Suppressor macrophage treated with lipopolysaccharide for 4 hours (primary cell): ENCODE data around the gene FTH1.

Experiments
- DNase-seq: peaks from one replicate; pipeline ENCODE4 v3.0.0-alpha.2; 2020

FTH1 gene

DNA sequence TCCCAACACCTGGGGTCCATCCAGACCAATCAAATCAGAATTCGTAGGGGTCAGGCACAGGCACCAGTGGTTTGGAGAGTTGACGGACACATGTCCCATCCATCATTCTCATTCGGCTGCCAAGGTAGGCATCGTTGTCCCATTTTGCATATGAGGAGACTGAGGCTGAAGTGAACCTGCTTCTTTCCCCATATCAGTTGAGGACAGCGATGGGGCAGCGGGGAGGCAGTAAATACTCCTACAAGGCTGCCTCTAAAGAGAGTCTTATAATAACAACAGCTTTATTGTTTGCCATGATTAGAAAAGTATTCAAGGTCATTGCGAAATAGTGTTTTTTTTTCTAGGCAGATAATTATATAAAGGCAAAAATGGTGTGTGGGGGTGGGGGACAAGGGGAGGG is 18.9 kb downstream of the FTH1 start:
- no peak for DNase-seq

DNA sequence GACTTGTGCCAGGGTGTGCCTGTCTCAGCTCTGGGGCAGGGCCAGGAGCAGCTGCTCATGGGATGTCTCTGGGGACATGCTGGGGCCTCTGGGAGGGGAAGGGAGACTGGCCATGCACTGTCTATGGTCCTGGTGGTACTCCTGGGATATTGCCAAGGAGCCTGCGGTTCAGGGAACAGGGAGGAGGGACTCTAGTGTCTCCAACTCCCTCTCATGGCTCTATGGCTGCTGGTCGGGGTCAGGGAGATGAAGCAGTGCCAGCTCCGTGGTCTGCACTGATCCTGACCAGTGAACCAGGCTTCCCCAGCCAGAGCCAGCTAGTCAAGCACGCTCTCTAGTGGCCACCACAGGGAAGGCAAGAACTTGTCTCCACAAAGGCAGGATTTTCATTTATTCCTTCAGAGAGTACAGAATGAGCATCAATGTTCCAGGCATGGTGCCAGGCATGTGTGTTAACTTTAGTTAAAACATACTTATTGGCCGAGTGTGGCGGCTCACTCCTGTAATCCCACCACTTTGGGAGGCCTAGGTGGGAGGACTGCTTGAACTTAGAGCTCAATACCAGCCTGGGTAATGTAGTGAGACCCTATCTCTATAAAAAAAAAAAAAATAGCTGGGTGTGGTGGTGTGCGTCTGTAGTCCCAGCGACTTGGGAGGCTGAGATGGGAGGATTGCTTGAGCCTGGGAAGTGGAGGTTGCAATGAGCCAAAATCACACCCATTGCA is 19.8 kb downstream of the FTH1 start:
- DNase-seq = peak; percentile 88

DNA sequence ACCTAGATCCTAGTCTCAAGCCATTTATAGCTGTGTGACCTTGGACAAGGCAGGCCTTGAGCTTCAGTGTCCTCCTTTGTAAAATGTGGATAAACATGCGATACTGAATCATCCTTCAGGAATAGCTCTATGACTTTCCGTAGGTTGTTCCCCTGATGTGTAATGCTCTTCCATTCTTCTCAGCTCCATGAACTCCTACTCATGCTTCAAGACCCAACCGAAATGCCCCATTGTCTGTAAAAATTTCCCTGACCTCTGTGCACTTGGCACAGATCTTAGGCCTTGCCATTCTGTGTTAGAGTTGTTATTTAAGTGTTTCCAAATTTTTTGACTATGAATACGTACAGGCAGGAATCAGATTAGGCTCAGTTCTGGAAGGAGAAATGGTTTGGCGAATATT is 20.5 kb downstream of the FTH1 start:
- DNase-seq = no peak

DNA sequence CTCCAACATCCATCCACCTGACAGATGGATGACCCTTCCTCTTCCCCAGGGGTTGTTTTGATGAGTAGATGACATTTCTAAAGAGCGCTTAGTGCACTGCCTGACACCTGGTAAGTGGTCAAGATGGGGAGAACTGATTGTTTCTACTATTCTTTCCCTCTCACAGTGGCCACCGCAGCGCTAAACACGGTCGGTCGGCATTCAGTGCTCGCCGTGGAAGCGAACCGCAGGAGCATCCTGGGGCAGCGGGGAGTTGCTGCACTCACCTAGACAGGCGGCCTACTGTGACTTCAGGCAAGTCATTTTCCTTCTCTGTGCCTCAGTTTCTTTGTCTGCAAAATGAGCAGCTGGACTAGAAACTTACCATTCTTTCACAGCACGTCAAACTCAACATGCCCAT is 22.2 kb downstream of the FTH1 start:
- no peak for DNase-seq

DNA sequence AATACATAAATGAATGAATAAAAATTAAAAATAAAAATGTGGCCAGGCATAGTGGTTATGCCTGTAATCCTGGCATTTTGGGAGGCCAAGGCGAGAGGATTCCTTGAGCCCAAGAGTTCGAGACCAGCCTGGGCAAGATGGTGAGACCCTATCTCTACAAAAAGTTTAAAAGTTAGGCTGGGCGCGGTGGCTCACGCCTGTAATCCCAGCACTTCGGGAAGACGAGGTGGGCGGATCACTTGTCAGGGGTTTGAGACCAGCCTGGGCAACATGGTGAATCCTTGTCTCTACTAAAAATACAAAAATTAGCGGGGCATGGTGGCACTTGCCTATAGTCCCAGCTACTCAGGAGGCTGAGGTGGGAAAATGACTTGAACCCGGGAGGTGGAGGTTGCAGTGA is 27.0 kb downstream of the FTH1 start:
- no peak for DNase-seq

DNA sequence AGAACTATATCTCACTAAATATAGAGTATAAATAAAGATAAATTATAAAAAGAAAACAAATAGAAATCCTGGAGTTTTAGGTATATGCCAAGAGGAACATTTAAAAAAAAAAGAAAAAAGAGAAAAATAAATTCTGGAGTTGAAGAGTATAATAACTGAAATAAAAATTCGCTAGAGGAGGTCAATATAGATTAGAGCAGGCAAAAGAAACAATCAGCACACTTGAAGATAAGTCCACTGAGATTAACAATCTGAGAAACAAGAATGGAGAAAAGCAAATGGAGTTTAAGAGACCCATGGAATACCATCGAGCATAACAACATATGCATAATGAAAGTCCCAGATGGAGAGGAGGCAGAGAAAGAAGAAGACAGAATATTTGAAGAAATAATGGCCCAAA is 31.6 kb downstream of the FTH1 start:
- no peak for DNase-seq

DNA sequence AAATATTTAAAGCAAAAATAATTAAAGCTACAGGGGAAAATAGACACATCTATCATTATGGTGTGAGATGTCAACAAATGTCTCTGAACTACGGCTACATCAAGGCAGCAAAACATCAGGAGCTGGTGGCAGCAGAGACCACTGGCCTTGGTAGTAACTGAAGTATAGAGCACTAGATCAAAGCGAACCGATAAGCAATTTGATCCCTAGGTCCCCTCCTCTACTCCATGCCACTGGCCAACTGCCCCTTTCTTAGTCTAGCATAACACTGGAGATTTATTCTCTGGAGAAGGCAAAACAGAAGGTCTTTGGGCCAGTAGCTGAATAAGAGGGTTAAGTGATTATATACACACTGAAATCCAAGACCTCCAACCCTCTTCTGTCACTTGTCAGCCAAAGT is 36.5 kb downstream of the FTH1 start:
- no peak for DNase-seq

DNA sequence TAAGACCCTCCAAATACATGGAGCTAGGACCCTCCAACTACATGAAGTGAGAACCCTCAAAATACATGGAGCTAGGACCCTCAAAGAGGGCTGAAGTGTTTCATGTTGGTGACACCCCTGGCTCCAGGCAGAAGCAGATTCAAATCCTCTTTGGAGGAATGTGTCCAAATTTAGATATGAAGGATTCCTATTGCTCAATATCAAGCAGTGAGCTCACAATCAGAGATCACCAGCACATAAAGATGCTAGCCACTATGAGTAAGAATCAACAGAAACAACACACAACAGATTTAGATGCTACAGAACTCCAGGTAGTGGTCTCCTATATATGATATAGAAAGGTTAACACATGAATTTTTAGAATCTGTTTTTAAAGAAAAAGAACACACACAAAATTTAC is 38.8 kb downstream of the FTH1 start:
- peak; percentile 49 for DNase-seq

DNA sequence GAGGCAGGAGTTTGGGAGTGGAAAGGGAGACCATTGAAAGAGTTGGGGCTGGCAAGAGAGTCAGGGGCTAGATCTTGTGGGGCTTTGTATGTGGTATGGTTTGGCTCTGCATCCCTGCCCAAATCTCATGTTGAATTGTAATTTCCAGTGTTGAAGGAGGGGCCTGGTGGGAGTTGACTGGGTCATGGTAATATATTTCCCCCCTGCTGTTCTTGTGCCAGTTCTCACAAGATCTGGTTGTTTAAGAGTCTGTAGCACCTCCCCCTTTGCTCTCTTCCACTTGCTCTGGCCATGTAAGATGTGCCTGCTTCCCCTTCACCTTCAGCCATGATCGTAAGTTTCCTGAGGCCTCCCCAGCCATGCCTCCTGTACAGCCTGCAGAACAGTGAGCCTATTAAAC is 39.9 kb downstream of the FTH1 start:
- DNase-seq = peak; percentile 37

DNA sequence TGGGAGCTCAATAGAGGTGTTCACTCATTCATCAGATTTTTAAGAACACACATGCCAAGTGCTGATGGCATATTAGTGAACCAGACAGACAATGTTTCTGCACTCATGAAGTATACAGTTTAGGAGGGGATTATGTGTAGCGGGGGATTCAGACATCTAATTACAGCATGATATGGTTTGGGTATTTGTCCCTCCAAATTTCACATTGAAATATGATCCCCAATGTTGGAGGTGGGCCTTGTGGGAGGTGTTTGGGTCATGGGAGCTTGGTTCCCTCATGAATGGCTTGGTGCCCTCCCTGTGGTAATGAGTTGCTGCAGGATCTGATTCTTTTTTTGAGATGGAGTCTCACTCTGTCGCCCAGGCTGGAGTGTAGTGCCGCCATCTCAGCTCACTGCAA is 41.2 kb downstream of the FTH1 start:
- no peak for DNase-seq

DNA sequence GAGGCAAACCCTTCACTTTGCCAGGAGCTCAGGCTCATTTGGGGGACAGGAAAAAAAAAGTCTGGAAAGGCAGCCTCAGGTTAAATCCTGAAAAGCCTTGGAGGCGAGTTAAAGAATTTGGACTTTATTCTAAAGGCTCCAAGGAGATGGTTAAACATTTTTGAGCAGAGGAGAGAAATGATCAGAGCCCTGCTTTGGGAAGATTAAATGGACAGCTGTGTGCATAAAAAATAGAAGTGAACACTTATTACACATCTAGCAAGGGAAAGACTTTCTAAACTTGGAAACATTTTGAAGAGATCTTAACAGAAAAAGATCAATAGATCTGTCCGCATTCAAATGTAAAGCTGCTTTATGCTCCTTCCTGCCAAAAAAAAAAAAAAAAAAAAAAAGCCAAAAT is 41.7 kb downstream of the FTH1 start:
- no peak for DNase-seq

DNA sequence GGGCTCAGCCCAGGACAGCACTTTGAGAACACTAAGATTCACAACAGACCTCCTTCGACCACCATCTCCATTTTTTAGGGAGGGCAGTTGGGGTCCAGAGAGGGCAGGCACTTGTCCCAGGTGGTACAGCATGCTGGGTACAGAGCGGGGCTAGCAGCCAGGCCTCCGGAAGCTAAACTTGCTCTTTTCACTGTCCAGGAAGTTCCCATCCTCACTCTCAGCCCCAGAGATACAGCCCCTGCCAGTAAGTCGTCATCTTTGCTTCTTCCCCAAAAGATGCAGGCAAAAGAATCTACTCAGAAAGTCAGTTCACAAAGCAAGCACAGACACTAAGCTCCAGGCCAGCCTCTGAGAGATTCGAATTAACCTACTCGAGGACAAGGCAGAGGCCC is 43.4 kb downstream of the FTH1 start:
- DNase-seq = no peak

DNA sequence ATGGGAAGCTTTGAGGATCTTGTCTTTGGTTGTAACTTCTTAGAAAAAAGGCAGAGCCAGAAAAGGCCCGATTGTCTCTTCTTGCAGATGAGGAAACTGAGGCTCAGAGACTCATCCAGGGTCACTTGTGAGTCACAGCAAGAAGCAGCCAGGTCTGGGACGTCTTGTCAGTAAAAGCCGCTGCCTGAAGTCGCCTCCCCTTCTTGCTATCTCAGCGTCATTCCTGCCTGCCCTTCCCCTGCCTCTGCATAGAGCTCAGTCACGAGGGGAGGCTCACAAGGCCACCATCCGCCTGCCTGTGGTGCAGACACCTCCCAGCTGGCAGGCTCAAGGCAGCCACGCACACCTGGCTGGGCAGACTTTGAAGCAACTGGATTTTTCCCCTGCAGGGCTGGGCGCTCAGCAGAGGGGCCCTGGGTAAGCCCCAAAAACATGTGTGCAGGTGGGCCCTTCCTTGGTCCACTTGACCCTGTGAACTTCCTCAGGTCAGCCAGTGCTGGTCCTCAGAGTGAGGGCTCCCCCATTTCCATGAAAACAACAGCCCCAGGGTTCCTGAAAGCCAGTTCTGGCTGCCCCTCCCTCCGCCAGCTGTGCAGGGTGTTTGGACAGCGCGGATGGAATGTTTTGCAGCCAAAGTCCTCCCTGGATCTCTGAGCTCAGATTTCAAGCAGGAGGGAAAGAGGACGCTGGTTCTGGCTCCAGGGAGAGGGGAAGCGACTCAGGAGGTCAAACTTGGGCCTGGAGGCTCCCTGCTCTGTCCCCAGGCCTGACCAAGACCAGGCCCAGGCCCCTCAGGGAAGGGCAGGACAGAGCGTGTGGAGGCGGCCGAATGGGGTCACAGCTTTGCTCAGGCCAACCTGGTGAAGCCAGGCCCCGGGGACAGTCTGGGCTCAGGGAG is 44.0 kb downstream of the FTH1 start:
- DNase-seq = peak; percentile 39

DNA sequence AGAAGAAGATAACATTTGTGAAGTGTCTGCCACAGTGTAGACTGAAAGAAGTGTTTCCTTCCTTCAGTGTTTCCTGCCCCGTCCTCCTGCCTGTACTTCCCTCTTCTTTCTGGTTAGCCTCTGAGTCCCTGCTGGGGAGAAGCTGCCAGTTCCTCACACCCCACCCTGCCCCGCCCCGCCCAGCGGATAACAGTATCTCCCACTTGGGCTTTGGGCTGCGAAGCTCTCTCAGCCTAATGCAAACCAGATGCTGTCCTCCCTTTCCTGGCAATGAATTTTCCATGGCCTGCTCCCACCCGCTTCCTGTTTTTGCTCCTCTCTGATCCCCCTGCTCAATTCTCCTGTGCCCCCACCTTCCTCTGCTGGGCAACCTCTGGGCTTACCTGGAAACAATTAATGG is 44.9 kb downstream of the FTH1 start:
- DNase-seq = peak; percentile 78

DNA sequence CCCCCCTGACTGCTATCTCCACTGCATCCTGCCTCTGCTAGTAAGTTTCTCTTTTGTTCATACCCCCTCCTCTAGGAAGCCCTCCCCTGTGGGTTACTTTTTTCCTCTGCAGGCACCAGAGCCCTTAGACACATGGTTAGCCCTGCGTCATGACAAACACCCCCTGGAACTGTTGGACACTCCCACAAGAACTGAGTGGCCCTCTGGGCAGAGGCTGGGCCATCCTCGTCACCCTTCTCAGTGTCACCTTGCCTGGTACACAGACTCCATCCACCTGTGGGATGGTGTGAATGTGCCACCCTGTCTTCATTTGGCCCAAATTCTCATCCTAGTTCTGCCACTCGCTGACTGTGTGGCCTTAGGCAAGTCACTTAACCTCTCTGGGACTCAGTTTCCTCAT is 46.0 kb downstream of the FTH1 start:
- no peak for DNase-seq

DNA sequence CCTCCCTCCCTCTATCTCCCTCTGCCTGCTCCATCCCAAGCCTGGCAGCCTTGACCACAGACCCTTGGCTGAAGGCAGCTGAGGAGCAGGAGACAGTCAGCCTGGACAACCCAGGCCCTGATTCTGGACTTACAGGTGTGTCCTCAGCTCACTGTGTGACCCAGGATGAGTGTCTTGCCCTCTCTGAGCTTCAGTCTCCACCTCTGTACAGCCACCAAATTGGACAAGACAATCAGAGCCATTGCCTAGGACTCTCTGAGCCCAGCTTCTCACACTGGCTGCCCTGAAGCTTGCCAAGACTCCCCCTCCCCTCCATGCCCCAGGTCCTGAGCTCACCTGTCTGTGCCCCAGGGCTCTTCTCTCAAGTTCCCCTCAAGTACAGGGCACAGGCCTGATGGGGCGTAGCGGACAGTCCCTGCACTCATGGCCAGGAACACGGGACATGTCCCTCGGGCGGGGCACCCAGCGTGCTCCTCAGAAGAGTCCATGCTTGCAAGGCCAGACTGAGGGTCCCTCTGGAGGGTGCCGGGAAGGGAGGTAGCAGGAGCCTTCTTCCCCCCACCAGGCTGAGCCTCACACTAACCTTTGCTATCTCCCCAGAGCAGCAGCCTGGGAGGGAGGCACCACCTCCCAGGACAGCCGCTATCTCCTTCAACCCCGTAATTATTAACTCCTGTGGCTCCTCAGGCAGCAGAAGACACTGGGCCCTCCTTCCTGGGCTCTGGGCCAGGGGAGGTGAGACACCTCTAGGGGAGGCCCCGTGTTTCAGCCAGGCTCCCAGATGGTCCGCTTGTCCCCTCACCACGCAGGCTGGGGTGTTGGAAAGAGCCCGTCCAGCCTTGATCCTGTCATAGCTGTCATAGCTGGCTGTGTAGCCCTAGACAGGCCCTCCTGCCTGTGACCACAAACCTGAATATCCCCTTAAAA is 47.5 kb downstream of the FTH1 start:
- no peak for DNase-seq

DNA sequence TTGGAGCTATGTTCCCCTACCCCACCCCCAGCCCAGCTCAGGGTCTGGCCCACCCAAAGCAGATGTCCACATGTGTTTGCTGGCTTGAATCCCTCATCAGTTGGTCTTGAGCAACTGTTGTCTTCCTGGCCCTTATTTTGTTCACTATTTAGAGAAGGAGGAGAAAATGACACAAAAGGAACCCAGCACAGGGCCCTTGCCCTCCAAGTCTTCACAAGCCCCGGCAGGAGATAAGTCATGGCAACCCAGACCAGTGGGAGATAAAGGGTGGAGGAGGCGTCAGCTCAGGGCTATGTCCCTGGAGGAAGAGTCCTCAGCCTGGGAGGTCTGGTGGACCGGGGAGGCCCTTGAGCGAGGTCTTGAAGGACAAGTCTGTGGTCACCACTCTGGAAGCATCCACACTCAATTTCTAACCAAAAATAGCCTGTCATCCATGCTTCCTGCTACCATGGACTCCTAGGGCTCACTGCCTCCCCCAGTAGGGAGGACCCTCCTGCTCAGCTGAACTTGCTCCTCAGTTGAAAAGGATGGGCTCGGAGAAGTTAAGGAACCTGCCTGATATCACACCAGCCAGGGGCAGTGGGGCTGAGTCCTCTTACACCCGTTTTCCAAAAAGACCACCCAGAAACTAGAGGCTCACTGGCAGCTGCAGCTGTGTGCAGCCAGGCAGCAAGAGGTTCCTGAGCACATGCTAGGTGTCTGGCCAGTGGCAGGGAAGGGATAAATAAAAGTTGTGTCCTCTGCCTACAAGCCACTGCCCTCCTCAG is 48.3 kb downstream of the FTH1 start:
- no peak for DNase-seq

DNA sequence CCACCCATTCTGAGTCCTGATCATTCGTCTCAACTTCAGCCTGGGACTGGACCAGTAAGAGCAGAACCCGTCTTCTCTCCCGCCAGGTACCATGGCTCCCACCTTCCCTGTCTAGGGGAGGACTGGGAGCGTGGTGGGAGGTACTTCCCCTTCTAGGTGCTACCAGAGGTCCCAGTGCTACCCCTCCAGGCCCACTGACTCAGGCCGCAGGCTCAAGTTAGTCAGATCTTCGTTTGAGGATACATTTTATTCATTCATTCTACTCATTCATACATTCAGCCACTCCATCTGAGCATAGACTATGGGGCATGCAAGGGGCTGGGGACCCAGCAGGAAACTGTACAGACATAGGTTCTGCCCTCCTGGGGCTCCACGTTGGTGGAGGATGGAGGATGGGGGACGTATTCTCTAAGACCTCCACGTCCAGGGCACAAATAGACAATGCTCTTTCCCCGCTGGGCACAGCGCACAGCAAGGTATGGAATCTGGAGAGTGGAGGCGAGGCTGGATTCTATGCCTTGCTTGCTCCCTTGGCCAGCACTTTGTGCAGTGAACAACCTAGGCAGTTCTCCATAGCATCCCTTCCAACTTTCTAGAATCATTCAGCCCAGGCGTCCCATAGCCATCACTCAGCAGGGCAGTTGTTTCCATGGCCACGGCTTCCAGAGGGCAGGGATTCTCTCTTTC is 49.0 kb downstream of the FTH1 start:
- DNase-seq = no peak

DNA sequence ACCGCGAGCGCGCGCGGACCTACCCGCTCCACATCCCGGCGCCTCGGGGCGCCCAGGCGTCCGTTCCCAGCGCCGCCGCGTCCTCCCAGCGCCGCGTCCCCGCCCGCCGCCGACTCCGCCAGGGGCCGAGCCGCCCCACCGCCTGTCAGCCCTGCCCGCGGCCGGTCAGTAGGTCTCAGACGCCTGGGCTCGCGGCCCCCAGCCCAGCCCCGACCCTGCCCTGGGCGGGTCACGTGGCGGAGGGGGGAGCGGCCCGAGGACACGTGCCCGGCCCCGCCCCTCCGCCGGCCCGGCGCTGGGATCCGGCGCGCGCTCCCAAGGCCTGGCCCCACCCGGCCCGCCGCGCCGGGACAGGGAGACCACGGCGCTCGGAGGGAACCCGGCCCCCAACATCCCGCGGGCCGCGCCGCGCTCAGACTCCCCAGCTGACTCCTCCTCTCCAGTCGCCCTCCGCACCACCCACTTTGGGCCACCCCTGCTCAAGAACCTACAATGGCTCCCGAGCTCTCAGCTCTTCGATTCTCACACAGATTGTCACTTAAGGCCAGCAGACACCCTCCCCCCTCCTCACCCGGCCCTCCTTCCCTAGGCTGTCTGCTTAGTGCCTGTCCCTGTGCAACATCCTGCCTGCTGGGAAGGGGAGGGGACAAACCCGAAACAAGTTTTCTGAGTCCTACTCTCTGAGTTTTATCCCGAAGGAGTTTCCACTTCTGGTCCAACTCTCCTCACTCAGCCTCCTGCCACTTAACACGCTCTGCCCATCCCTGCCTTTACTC is 49.9 kb downstream of the FTH1 start, which contains the start of gene RAB3IL1:
RAB3IL1 (minus strand) TSS at position 233 of the 776 bp plus-strand sequence; CDS start at position 34, 199 bp downstream.
- peak; percentile 58 for DNase-seq

DNA sequence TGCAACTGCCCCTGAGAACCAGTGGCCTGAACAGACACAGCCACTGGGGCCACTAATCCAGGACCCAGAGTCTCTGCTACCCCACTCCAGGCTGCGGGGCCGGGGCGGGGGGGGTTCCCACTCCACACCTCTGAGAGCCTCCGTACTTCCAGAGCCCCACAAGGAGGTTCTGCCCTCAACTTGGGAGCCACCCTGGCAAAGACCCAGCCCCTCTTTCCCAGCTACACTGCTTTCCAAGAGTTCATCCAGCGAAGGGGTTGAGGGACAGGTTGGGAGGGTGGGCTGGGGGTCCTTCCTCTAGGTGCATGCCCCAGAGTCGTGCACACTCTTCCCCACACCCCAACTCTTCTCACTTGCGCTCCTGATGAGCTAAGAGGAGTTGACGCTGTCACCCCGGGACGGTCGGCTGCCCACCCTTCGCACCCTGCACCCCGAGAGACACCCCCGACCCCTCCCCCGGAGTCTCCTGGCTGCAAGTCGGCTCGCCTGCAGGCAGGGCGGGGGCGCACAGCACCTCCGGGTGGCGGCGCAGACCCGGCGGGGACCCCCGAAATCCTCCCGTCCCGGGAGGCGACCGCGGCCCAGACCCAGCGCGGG is 50.6 kb downstream of the FTH1 start:
- no peak for DNase-seq
